DND-41 (cell line): Measurements from ENCODE around the gene FAM98B.

Experiments
- ATAC-seq: fragments of 200-7000 bp; cut with Tn5 transposase; 3 replicates; pipeline ENCODE4 v1.9.1; 2021; ENCODE audit warnings: low read depth; ENCODE audit not compliant: insufficient read depth
- DNase-seq: peaks from one replicate; pipeline ENCODE4 v3.0.0-alpha.2; 2020
- H2AFZ ChIP-seq: 2 replicates; pipeline ENCODE4 v1.6.0; 2012; ENCODE audit warnings: low read depth, low read length
- H3K27ac ChIP-seq: 2 replicates; pipeline ENCODE4 v1.5.1; 2012; ENCODE audit warnings: low read length, inconsistent platforms
- H3K27me3 ChIP-seq: fragments of 200-600 bp; sonication (generic); 2 replicates; pipeline ENCODE4 v1.6.0; 2012; ENCODE audit warnings: low read length, mild to moderate bottlenecking, inconsistent platforms; ENCODE audit not compliant: insufficient read depth, poor library complexity
- H3K36me3 ChIP-seq: 2 replicates; pipeline ENCODE4 v1.5.1; 2012; ENCODE audit warnings: low read length, inconsistent platforms; ENCODE audit not compliant: insufficient read depth
- H3K4me1 ChIP-seq: 2 replicates; pipeline ENCODE4 v1.5.1; 2012; ENCODE audit warnings: mild to moderate bottlenecking, low read length; ENCODE audit not compliant: insufficient read depth
- H3K4me2 ChIP-seq: 2 replicates; pipeline ENCODE4 v1.6.0; 2012; ENCODE audit warnings: mild to moderate bottlenecking, moderate library complexity, low read length, inconsistent platforms; ENCODE audit not compliant: insufficient read depth
- H3K4me3 ChIP-seq, 2 experiments: fragments of 200-600 bp in 1 of 2; shearing (Covaris generic) in 1 of 2; 2 replicates each; pipeline ENCODE4 v1.5.1; 2012 to 2016; ENCODE audit warnings: inconsistent platforms in 2 of 2, low read length in 2 of 2, mild to moderate bottlenecking in 2 of 2, low read depth in 1 of 2, moderate library complexity in 1 of 2
- H3K79me2 ChIP-seq: 2 replicates; pipeline ENCODE4 v1.6.0; 2012; ENCODE audit warnings: low read length, inconsistent platforms; ENCODE audit not compliant: insufficient read depth
- H3K9ac ChIP-seq: 2 replicates; pipeline ENCODE4 v1.6.0; 2012; ENCODE audit warnings: low read depth, mild to moderate bottlenecking, inconsistent platforms, low read length, moderate library complexity
- H3K9me3 ChIP-seq: 2 replicates; pipeline ENCODE4 v1.5.1; 2012; ENCODE audit warnings: low read length, moderate library complexity, mild to moderate bottlenecking, inconsistent platforms; ENCODE audit not compliant: insufficient read depth, severe bottlenecking
- H4K20me1 ChIP-seq: 2 replicates; pipeline ENCODE4 v1.6.0; 2012; ENCODE audit warnings: low read length; ENCODE audit not compliant: insufficient read depth
- EZH2 ChIP-seq: IDR thresholded peaks from 3 replicates; pipeline ENCODE4 v1.6.1; 2012; ENCODE audit warnings: borderline replicate concordance, low read depth, mild to moderate bottlenecking, moderate library complexity, low read length, inconsistent platforms; ENCODE audit not compliant: severe bottlenecking
- TF ChIP-seq, protein P1 (sequence below): IDR thresholded peaks from 2 replicates; pipeline ENCODE4 v1.5.1; 2012; ENCODE audit warnings: borderline replicate concordance, low read length, moderate library complexity, mild to moderate bottlenecking; ENCODE audit not compliant: poor library complexity, severe bottlenecking; ENCODE audit errors: extremely low read depth

Gene FAM98B

DNA sequence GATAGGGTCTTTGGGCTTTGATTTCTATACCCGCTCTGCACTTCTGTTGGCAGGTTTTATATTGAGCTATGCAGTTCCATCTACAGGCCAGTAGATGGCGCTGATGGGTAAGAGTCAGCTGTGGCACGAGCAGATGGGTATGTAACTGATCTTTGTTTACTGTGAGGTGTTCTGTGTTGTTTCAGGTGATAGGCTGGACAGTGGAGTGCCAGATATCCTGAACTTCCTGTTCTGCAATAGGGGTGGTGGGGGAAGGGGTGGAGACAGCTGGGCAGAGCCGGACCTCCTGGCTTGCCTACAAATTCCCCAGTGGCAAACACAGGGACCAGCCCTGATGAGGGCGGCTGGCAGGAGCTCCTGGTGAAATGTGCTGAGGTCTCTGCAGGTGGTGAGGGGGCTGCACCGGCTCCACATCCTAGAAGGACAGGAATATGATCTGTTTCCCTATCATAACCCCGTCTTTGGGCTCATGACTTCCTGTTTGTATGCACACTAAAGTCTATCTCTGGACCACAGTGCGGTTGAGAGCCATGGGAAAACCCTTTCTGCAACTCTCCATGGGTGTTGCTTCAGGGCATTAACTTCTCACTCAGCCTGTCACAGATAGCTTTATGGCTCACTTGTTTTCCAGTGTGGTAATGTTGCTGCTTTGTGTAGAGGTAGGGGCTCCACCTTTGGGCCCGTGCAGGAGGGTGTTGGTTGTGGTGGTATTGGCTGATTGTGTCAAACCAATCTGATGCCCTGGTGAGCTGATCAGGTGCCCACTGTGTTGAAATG is 13.4 kb upstream of the FAM98B start:
- ATAC-seq (peak; percentile 92), DNase-seq (peak; percentile 47)
- Histone ChIP-seq H3K27me3 (no peaks in the 10 kb centered on the region), H4K20me1 (no peaks in the 10 kb centered on the region), H3K4me3 (no peak overlapping the region), H3K79me2 (no peaks in the 10 kb centered on the region), H3K4me2 (no peak overlapping the region), H2AFZ (peak overlapping the region; percentile 39; the same call in 1 of the 2 replicates), H3K9ac (no peak overlapping the region), H3K27ac (no peak overlapping the region), H3K9me3 (no peaks in the 10 kb centered on the region), H3K36me3 (no peaks in the 10 kb centered on the region), H3K4me1 (peaks cover 6% of the 10 kb centered on the region)
- TF ChIP-seq, protein P1, sequence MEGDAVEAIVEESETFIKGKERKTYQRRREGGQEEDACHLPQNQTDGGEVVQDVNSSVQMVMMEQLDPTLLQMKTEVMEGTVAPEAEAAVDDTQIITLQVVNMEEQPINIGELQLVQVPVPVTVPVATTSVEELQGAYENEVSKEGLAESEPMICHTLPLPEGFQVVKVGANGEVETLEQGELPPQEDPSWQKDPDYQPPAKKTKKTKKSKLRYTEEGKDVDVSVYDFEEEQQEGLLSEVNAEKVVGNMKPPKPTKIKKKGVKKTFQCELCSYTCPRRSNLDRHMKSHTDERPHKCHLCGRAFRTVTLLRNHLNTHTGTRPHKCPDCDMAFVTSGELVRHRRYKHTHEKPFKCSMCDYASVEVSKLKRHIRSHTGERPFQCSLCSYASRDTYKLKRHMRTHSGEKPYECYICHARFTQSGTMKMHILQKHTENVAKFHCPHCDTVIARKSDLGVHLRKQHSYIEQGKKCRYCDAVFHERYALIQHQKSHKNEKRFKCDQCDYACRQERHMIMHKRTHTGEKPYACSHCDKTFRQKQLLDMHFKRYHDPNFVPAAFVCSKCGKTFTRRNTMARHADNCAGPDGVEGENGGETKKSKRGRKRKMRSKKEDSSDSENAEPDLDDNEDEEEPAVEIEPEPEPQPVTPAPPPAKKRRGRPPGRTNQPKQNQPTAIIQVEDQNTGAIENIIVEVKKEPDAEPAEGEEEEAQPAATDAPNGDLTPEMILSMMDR, result peak; percentile 93
- TF ChIP-seq EZH2, result no peak

DNA sequence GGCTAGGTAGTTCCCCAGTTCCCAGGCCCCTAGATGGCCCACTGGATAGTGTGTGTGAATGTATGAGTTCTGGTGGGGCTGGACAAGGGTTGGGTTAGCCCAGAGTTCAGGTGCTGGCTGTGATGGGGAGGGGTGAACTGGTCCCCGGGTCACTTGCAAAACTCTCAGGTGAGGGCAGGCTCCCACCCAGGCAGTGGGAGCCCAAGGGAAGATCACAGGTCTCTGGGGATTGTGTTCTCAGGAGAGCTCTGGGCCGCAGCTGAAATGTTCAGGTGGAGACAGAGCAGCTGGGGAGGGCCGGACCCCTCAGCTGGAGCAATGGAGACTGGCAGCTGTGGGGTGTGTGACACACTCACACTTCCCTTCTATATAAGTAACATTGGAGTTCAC is 12.8 kb upstream of the FAM98B start:
- DNase-seq (no peak), ATAC-seq (no peak)
- Histone ChIP-seq H3K4me2 (no peak overlapping the region), H3K36me3 (no peaks in the 10 kb centered on the region), H3K9me3 (no peaks in the 10 kb centered on the region), H3K4me3 (no peak overlapping the region), H3K27me3 (no peaks in the 10 kb centered on the region), H2AFZ (no peak overlapping the region), H3K4me1 (peaks cover 6% of the 10 kb centered on the region), H3K9ac (no peak overlapping the region), H3K27ac (no peak overlapping the region), H4K20me1 (no peaks in the 10 kb centered on the region), H3K79me2 (no peaks in the 10 kb centered on the region)
- no peak for TF ChIP-seq EZH2
- TF ChIP-seq, protein P1, result no peak

DNA sequence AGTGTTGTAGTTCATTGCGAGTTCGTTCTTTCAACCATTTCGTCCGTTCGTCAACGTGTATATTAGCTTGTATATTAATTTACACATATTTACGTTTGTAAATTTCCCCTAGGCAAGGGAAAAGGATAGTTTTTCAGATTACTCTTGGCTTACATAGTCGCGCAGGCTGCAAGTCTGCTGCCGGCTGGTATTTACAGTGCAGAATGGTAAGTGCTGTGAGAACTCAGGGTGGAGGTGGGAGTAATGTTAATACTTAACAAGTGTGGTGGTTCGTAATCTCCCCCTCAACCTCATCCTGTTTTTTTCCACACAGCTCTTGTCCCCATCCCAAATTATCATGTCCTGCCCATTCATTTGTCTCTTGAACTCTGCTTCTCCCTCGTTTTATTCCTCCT is 766 bp downstream of the FAM98B start:
- Histone ChIP-seq H3K9me3 (no peaks in the 10 kb centered on the region), H3K4me2 (peak overlapping the region; percentile 87), H3K9ac (peak overlapping the region; percentile 85), H3K79me2 (peaks cover 58% of the 10 kb centered on the region), H3K27ac (peak overlapping the region; percentile 93), H4K20me1 (peaks cover 32% of the 10 kb centered on the region), H3K4me1 (peaks cover 24% of the 10 kb centered on the region), H2AFZ (peak overlapping the region; percentile 97), H3K36me3 (peaks cover 8% of the 10 kb centered on the region), H3K27me3 (no peaks in the 10 kb centered on the region), H3K4me3 (peak overlapping the region; percentile 62 to 96)
- no peak for ATAC-seq
- TF ChIP-seq, protein P1, result no peak
- no peak for TF ChIP-seq EZH2
- no peak for DNase-seq
